HG03097 (cell line): ENCODE data around the gene ICE1.
"Not testable (repeated sequence)": the region's sequence is repeated elsewhere in the genome, so short reads cannot be mapped to it uniquely, and the experiment has no call there.

Experiments used
- ATAC-seq: cut with Tn5 transposase; IDR thresholded peaks from one replicate; pipeline ENCODE4 v1.9.1; 2021; ENCODE audit not compliant: unreplicated experiment, low FRiP score

ICE1 gene

DNA sequence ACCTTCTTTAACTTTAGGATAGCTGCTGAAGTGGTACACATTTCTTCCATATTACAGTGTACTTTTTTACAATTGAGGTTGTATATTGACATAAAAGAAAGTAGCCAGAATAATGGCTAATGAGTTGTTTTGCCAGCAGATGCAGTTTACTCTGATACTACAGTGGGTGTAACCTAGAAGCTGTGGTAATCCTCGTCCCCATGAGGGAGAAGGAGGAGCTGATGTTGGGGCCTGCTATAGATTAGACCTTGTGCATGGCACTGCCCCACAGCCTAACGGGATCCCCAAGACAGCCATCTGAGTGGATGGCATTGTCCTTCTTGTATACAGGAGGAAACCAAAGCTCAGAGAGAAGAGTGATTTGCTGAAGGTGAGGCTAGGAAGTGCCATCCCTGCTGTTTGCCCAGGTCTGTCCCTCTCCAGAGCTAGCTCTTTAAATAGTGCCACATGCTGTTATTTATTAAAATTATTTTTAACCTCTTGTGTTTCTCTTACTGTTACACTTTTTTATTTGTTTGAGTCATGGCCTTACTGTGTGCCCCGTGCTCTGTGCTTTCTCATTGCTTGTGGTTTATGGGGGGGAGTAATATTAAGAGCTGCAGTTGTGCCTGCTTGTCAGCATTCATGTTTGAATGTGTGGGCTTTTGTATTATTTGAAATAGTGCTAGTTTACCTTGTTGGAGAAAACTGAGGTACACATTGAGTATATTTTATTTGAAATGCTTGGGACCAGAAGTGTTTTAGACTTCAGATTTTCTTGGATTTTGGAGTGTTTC is 65.3 kb downstream of the ICE1 start:
- ATAC-seq, result no peak

- ATAC-seq, result no peak
These were observed 68.4 kb downstream of the ICE1 start for GRCh38 chr5:5490774-5491347.

GRCh38 chr5:5492087-5492933 is 69.8 kb downstream of the ICE1 start:
- peak; percentile 51 for ATAC-seq

GRCh38 chr5:5492934-5493271 is 70.4 kb downstream of the ICE1 start:
- not testable (repeated sequence) for ATAC-seq

DNA sequence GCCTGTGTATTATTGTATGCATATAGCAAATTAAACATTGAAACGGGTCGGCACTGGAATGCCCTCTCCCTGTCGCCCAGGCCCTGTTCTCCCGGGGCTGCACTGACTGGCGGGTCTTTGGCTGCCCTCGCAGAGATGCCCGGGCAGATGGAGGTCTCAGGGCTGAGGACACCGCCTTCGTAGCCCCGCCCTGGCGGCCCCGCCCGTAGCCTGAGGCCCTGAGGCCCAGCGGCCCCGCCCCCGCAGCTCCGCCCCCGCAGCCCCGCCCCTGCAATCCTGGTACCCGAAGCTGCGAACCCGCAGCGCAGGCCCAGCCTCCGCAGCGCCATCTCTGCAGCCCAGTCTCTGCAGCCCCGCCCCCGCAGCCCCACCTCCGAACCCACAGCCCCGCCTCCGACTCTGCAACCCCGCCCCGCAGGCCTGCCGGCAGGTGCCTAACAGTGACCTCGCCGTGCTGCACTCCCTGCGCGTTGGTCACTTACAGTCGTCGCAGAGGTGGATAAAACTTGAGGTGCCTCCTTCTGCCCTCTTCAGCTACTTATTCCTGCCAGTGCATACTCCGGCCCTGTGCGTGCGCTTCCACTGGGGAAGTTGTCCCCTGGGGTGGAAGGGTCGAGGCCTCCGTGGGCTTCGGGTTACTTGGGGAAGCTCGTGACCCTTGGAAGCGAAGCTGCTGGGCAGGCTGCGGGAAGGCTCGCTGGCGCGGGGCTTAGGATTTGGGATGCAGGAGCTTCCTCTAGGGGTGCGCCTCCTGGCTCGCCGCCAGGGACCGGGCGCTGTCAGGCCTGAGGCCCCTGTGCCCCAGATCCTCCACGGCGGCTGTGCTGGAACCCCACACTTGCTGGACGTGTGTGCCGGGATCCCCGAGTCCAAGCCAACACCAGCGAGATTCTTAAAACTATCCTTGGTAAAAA is 72.3 kb downstream of the ICE1 start:
- peak; percentile 69 for ATAC-seq

DNA sequence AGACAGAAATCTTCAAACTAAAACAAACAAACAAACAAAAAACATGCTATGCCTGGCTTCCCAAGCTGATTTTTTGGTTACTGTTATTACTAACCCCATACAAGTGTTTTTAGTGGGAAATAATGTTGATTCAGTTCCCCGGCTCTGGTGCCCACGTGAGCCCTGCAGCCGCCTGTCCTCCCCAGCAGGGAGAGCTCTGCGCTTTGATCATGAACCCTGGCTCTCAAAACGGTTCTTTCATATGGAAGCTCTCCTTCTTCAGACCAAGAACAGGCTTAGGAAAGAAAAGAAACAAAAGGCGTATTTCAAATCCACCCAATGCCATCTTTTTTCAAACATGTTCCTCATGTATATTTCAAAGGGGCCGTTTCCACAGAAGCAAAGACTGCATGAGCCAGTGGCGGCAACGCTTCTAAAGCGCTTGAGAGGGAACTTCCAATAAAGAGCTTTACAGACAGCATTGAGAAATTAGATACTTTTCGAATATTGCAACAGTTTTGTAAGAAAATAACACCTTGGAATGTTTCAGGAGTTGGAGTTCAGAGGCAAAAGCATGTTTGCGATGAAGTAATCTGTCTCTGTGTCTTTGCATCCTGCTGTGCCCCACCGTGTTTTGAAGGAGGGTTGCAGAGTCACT is 74.8 kb downstream of the ICE1 start:
- no peak for ATAC-seq

GRCh38 chr5:5499442-5499841 is 77.0 kb downstream of the ICE1 start:
- ATAC-seq, result no peak

DNA sequence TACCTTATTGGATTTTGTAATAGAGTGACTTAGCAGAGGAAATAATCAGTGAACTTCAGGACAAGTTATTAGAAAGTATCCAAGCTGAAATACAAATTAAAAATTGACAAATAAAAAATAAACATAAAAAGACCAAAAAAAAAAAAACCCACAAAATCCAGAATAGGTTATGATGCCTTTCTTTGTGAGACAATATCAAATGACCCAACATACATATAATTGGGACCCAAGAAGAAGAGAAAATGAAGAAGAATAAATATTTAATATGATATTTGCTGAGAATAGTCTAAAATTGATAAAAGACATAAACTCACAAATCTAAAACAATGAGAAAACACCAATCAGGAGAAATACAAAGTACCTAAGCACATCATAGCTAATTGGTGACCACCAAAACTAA is 81.8 kb downstream of the ICE1 start:
- ATAC-seq, result no peak

DNA sequence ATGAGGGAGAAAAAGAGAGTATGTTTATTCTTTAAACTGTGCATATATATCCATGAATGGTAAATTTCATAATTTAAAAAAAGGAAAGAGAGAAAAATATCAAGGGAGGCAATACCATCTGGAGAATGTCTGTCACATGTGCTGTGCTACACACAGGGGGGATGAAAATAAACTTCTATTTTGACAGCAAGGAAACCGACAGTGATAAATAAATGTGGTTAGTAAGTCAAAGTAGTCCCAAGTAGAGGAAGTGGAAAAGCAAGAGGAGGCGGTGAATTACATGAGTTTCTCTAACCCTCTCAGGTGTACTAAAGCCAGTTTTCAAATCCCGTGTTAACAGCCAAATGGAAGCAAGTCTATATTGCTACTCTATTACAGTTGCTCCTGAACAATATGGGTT is 83.3 kb downstream of the ICE1 start:
- no peak for ATAC-seq

- ATAC-seq, result no peak
These were observed 85.9 kb downstream of the ICE1 start for GRCh38 chr5:5508391-5508790.

GRCh38 chr5:5511904-5512416 is 89.5 kb downstream of the ICE1 start:
- no peak for ATAC-seq

GRCh38 chr5:5512543-5512942 is 90.1 kb downstream of the ICE1 start:
- no peak for ATAC-seq

DNA sequence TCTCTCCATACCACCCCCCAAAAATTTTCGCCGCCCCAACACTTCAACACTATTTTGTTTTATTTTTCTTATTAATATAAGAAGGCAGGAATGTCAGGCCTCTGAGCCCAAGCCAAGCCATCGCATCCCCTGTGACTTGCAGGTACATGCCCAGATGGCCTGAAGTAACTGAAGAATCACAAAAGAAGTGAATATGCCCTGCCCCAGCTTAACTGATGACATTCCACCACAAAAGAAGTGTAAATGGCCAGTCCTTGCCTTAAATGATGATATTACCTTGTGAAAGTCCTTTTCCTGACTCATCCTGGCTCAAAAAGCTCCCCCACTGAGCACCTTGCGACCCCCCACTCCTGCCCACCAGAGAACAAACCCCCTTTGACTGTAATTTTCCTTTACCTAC is 98.1 kb downstream of the ICE1 start:
- not testable (repeated sequence) for ATAC-seq

DNA sequence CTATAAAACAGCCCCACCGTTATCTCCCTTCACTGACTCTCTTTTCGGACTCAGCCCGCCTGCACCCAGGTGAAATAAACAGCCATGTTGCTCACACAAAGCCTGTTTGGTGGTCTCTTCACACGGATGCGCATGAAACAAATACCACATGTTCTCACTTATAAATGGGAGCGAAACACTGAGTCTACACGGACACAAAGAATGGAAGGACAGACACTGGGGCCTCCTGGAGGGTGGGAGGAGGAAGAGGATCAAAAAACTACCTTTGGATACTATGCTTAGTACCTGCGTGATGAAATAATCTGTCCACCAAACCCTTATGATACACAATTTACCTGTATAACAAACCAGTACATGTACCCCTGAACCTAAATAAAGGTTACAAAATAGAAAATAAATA is 98.6 kb downstream of the ICE1 start:
- ATAC-seq, result no peak

- no peak for ATAC-seq
These were observed 99.0 kb downstream of the ICE1 start for GRCh38 chr5:5521478-5521877.

GRCh38 chr5:5522336-5522735 is 99.9 kb downstream of the ICE1 start:
- ATAC-seq, result no peak

GRCh38 chr5:5523066-5523505 is 100.6 kb downstream of the ICE1 start:
- ATAC-seq, result peak; percentile 98

DNA sequence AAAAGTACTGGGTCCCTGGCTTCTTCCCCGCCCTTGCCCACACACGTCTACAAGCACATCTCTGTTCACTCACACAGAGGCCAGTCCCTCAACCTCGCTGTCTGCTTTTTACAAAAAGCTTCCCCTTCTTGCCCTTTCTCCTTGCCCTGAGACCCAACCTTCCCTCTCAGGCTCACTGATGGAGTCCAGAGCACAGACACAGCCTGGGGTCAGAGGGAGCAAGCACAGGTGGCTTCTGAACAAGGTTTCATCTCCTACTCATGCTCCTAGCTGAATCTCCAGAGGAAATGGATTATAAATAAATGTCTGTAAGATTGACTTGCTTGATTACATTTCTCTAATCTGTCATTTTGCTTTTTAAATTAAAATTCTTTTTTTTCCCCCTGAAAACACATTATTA is 101.8 kb downstream of the ICE1 start:
- no peak for ATAC-seq

- no peak for ATAC-seq
These were observed 108.9 kb downstream of the ICE1 start for GRCh38 chr5:5531371-5531770.
